HT-29 (cell line): Measurements from ENCODE around the gene CTDP1. TPM values are rescaled to one million over a fixed set of nuclear protein-coding genes. Genes with fewer than 3 reads are reported as not detected.

Experiments
- DNase-seq: peaks from one replicate; pipeline ENCODE4 v3.0.0-alpha.2; 2015; ENCODE audit warnings: low spot score
- total RNA-seq: library from RNA; depleted of rRNA; stranded (reverse); fragments of >200 nt; shearing (Covaris generic); gene quantifications from 2 replicates; pipeline ENCODE4 v1.2.3, GENCODE V29; 2014; rRNA removed

CTDP1 gene
- total RNA-seq, 1 experiment from 2014 or later = 30.9 TPM

- no peak for DNase-seq
Measured at GRCh38 chr18:79794846-79795245, 115.2 kb downstream of the CTDP1 start.

GRCh38 chr18:79795446-79795845 is 115.8 kb downstream of the CTDP1 start:
- no peak for DNase-seq

GRCh38 chr18:79796016-79796415 is 116.4 kb downstream of the CTDP1 start:
- DNase-seq = no peak

- DNase-seq = no peak
Measured at GRCh38 chr18:79796531-79797405, 117.2 kb downstream of the CTDP1 start.

- DNase-seq = no peak
Measured at GRCh38 chr18:79797518-79798345, 118.1 kb downstream of the CTDP1 start, which contains the start of gene KCNG2. Gene KCNG2 (plus strand): TSS chr18:79797938. CDS start chr18:79863668, 65,730 bp downstream.

- DNase-seq = no peak
Measured at GRCh38 chr18:79798346-79798998, 118.9 kb downstream of the CTDP1 start.

- no peak for DNase-seq
Measured at GRCh38 chr18:79798999-79799370, 119.4 kb downstream of the CTDP1 start.

GRCh38 chr18:79799619-79800370 is 120.2 kb downstream of the CTDP1 start:
- DNase-seq = no peak

GRCh38 chr18:79800371-79801180 is 121.0 kb downstream of the CTDP1 start:
- no peak for DNase-seq

- no peak for DNase-seq
Measured at GRCh38 chr18:79801217-79801616, 121.6 kb downstream of the CTDP1 start.

- DNase-seq = no peak
Measured at GRCh38 chr18:79801641-79802040, 122.0 kb downstream of the CTDP1 start.

GRCh38 chr18:79802298-79802697 is 122.7 kb downstream of the CTDP1 start:
- no peak for DNase-seq

GRCh38 chr18:79803611-79804051 is 124.0 kb downstream of the CTDP1 start:
- no peak for DNase-seq

Other genes starting within 250 kb of the CTDP1 start
- gene KCNG2, start 118.1 kb downstream of the CTDP1 start, total RNA-seq = not detected in 2 replicates